SK-N-SH (cell line): ENCODE measurements around the gene TAF6L. TPM values are rescaled to one million over a fixed set of nuclear protein-coding genes. Genes with fewer than 3 reads are reported as not detected.

Experiments used
- CTCF ChIA-PET: fragments of 300-600, 350-600 bp; formaldehyde crosslinking; extraction: SDS; loops from one replicate; lab custom pipeline; 2021; lab: Yijun Ruan, JAX
- POLR2A ChIA-PET: fragments of 350-600 bp; sonication (Branson Sonifier 250); formaldehyde crosslinking; extraction: SDS; loops from one replicate; lab custom pipeline; 2020; ENCODE audit warnings: antibody characterized with exemption, inconsistent platforms; lab: Yijun Ruan, JAX
- DNase-seq: peaks from one replicate; pipeline ENCODE4 v3.0.0; 2012
- H2AFZ ChIP-seq: fragments of 200-600 bp; sonication (generic); 2 replicates; pipeline ENCODE4 v1.8.1; 2016; ENCODE audit warnings: antibody characterized with exemption, mild to moderate bottlenecking, low read depth
- H3F3A ChIP-seq: fragments of 200-600 bp; sonication (generic); replicated peaks from 2 replicates; pipeline ENCODE3; 2016; ENCODE audit warnings: antibody characterized with exemption, mild to moderate bottlenecking; ENCODE audit not compliant: insufficient read depth
- H3K27ac ChIP-seq, 2 experiments: fragments of 200-500 bp in 1 of 2; fragments of 200-600 bp in 1 of 2; sonication (Bioruptor generic) in 1 of 2; sonication (generic), shearing (Covaris generic) in 1 of 2; 2 replicates each; pipeline versions ENCODE4 v1.5.1 to v1.6.1; 2014 to 2016; ENCODE audit warnings: low read depth in 2 of 2, inconsistent platforms in 1 of 2, low read length in 1 of 2, mild to moderate bottlenecking in 1 of 2, mixed read lengths in 1 of 2
- H3K27me3 ChIP-seq: fragments of 200-600 bp; sonication (generic), shearing (Covaris generic); 2 replicates; pipeline ENCODE4 v1.6.1; 2016; ENCODE audit warnings: mixed run types; ENCODE audit not compliant: insufficient read depth
- H3K36me3 ChIP-seq, 2 experiments: fragments of 200-500 bp in 1 of 2; fragments of 200-600 bp in 1 of 2; sonication (Bioruptor generic) in 1 of 2; sonication (generic) in 1 of 2; replicated peaks in 1 of 2; 2 replicates each; pipeline versions ENCODE3 to v1.5.1; 2014 to 2016; ENCODE audit warnings: low read length in 1 of 2, mild to moderate bottlenecking in 1 of 2; ENCODE audit not compliant: insufficient read depth in 2 of 2, control insufficient read depth in 1 of 2
- H3K4me1 ChIP-seq, 2 experiments: fragments of 200-500 bp in 1 of 2; fragments of 200-600 bp in 1 of 2; sonication (Bioruptor generic) in 1 of 2; sonication (generic), shearing (Covaris generic) in 1 of 2; 2 replicates each; pipeline versions ENCODE4 v1.5.1 to v1.6.1; 2014 to 2016; ENCODE audit warnings: low read depth in 1 of 2, low read length in 1 of 2, mixed run types in 1 of 2; ENCODE audit not compliant: insufficient read depth in 2 of 2, control insufficient read depth in 1 of 2
- H3K4me2 ChIP-seq: fragments of 200-600 bp; sonication (generic), shearing (Covaris generic); 2 replicates; pipeline ENCODE4 v1.6.1; 2017; ENCODE audit warnings: mixed run types
- H3K4me3 ChIP-seq, 2 experiments: fragments of 200-500 bp in 1 of 2; fragments of 200-600 bp in 1 of 2; sonication (Bioruptor generic) in 1 of 2; sonication (generic), shearing (Covaris generic) in 1 of 2; 2 replicates each; pipeline versions ENCODE4 v1.5.1 to v1.8.1; 2014 to 2016; ENCODE audit warnings: low read depth in 2 of 2, inconsistent platforms in 1 of 2, low read length in 1 of 2, mild to moderate bottlenecking in 1 of 2, mixed read lengths in 1 of 2, moderate library complexity in 1 of 2
- H3K79me2 ChIP-seq: fragments of 200-600 bp; sonication (generic); 2 replicates; pipeline ENCODE4 v1.8.1; 2017; ENCODE audit warnings: mild to moderate bottlenecking; ENCODE audit not compliant: insufficient read depth
- H3K9ac ChIP-seq: fragments of 200-600 bp; sonication (generic); 2 replicates; pipeline ENCODE4 v1.6.1; 2017; ENCODE audit warnings: mixed run types
- H3K9me2 ChIP-seq: fragments of 200-600 bp; sonication (generic); 2 replicates; pipeline ENCODE4 v1.6.1; 2017; ENCODE audit warnings: mixed run types
- H3K9me3 ChIP-seq: fragments of 200-600 bp; sonication (generic); 2 replicates; pipeline ENCODE4 v1.6.1; 2017; ENCODE audit warnings: mixed run types, mild to moderate bottlenecking, moderate library complexity
- H4K20me1 ChIP-seq: fragments of 200-600 bp; sonication (generic); 2 replicates; pipeline ENCODE4 v1.6.1; 2017; ENCODE audit warnings: mild to moderate bottlenecking, mixed run types; ENCODE audit not compliant: insufficient read depth
- CHD2 ChIP-seq: fragments of 150-350 bp; IDR thresholded peaks from 2 replicates; pipeline ENCODE4 v1.6.1; 2018; ENCODE audit warnings: low read length; ENCODE audit not compliant: partially characterized antibody
- EZH2phosphoT487 ChIP-seq: fragments of 200-600 bp; sonication (generic); IDR thresholded peaks from 2 replicates; pipeline ENCODE4 v1.6.1; 2017; ENCODE audit warnings: low read depth, mixed run types, mild to moderate bottlenecking, antibody characterized with exemption, moderate library complexity, borderline replicate concordance
- FOXJ3 ChIP-seq: sonication (generic); formaldehyde crosslinking; IDR thresholded peaks from 2 replicates; pipeline ENCODE4 v1.5.1; 2020; ENCODE audit warnings: mild to moderate bottlenecking, missing genetic modification reagents
- GABPA ChIP-seq: IDR thresholded peaks from 2 replicates; pipeline ENCODE4 v1.4.0; 2012; ENCODE audit warnings: low read depth, mild to moderate bottlenecking
- GATA2 ChIP-seq: sonication (generic); formaldehyde crosslinking; IDR thresholded peaks from 2 replicates; pipeline ENCODE4 v1.5.0; 2020; ENCODE audit warnings: mild to moderate bottlenecking, missing genetic modification reagents
- IRF3 ChIP-seq: fragments of 150-350 bp; IDR thresholded peaks from 2 replicates; pipeline ENCODE4 v1.6.1; 2016; ENCODE audit warnings: mild to moderate bottlenecking, low read depth, low read length
- JUND ChIP-seq: IDR thresholded peaks from 2 replicates; pipeline ENCODE4 v1.4.0; 2012
- MAX ChIP-seq: IDR thresholded peaks from 2 replicates; pipeline ENCODE4 v1.4.0; 2012; ENCODE audit warnings: low read depth
- MEF2A ChIP-seq: IDR thresholded peaks from 2 replicates; pipeline ENCODE4 v1.4.0; 2012; ENCODE audit warnings: low read depth, borderline replicate concordance
- MXI1 ChIP-seq: IDR thresholded peaks from 2 replicates; pipeline ENCODE4 v1.6.1; 2012; ENCODE audit warnings: mild to moderate bottlenecking, low read depth, low read length, improper control_type of control experiment
- NFIC ChIP-seq: IDR thresholded peaks from 2 replicates; pipeline ENCODE4 v1.4.0; 2012; ENCODE audit warnings: borderline replicate concordance
- RAD21 ChIP-seq: IDR thresholded peaks from 2 replicates; pipeline ENCODE4 v1.6.1; 2012; ENCODE audit warnings: mild to moderate bottlenecking, low read length
- RCOR1 ChIP-seq: fragments of 150-350 bp; IDR thresholded peaks from 2 replicates; pipeline ENCODE4 v1.6.1; 2017; ENCODE audit warnings: antibody characterized with exemption, low read length
- RFX5 ChIP-seq: IDR thresholded peaks from 2 replicates; pipeline ENCODE4 v1.6.1; 2012; ENCODE audit warnings: mild to moderate bottlenecking, improper control_type of control experiment, low read length
- RXRA ChIP-seq: IDR thresholded peaks from 2 replicates; pipeline ENCODE4 v1.4.0; 2012; ENCODE audit warnings: low read depth, mild to moderate bottlenecking, borderline replicate concordance
- TAF1 ChIP-seq: IDR thresholded peaks from 2 replicates; pipeline ENCODE4 v1.6.1; 2012; ENCODE audit warnings: low read depth, mild to moderate bottlenecking, low read length, moderate library complexity, borderline replicate concordance
- USF1 ChIP-seq: IDR thresholded peaks from 2 replicates; pipeline ENCODE4 v1.4.0; 2012; ENCODE audit warnings: low read depth, borderline replicate concordance
- USF2 ChIP-seq: fragments of 150-350 bp; IDR thresholded peaks from 2 replicates; pipeline ENCODE4 v1.6.1; 2017; ENCODE audit warnings: antibody characterized with exemption, low read length, low read depth, borderline replicate concordance
- polyA plus RNA-seq, 3 experiments: library from polyadenylated mRNA; depleted of rRNA; stranded (reverse); fragments of >200 nt; gene quantifications; 2 replicates each; pipeline ENCODE4 v1.2.3, GENCODE V29; 2012

TAF6L gene
- polyA plus RNA-seq, 1 of the 3 experiments (the other 2 are of a cell fraction), result 33.6 TPM

GRCh38 chr11:62737196-62737595 lies 34.0 kb upstream of the TAF6L start:
- peaks cover 37% of the 10 kb centered on the region for H3F3A ChIP-seq
- H3K79me2 ChIP-seq, result peaks cover 33% of the 10 kb centered on the region
- no peak for TF ChIP-seq GATA2 (CRISPR knock-in tag)
- TF ChIP-seq RAD21, result no peak
- no peak for TF ChIP-seq RCOR1
- TF ChIP-seq FOXJ3 (CRISPR knock-in tag), result no peak
- no peak for TF ChIP-seq NFIC
- TF ChIP-seq RXRA, result no peak
- TF ChIP-seq IRF3, result no peak
- no peak for TF ChIP-seq MEF2A
- no peak for TF ChIP-seq JUND
- no peak for TF ChIP-seq EZH2phosphoT487
- TF ChIP-seq USF2, result no peak
- no peak for TF ChIP-seq GABPA
- no peak for TF ChIP-seq CHD2
- no peak for TF ChIP-seq USF1
- no peak for TF ChIP-seq RFX5
- no peak for TF ChIP-seq MXI1
- no peak for TF ChIP-seq TAF1
- TF ChIP-seq MAX, result no peak
- H3K36me3 ChIP-seq, result peaks cover 23 to 49% of the 10 kb centered on the region in 2 experiments
- no peak overlapping the region for H3K9ac ChIP-seq
- ChIA-PET CTCF (interaction anchor here (1.2 kb wide), 1 partner anchor 49 kb away, joined by 5 read pairs; no protein-coding TSS in a partner anchor), POLR2A (interaction anchor here (1.4 kb wide), 1 partner anchor 50 kb away, joined by 3 read pairs; the partner anchor contains the start of gene TMEM179B)
- no peak overlapping the region for H3K4me3 ChIP-seq
- H3K9me3 ChIP-seq, result no peaks in the 10 kb centered on the region
- H3K27ac ChIP-seq, result no peak overlapping the region
- no peaks in the 10 kb centered on the region for H3K4me1 ChIP-seq
- no peak overlapping the region for H3K4me2 ChIP-seq
- no peaks in the 10 kb centered on the region for H3K27me3 ChIP-seq
- no peaks in the 10 kb centered on the region for H4K20me1 ChIP-seq
- H3K9me2 ChIP-seq, result no peaks in the 10 kb centered on the region
- no peak for DNase-seq
- H2AFZ ChIP-seq, result no peak overlapping the region
